Body of pancreas (tissue), 4 donors: ENCODE data around the gene SEMA3F.

Source experiments
- POLR2A ChIP-seq, 3 donors: fragments of 450-650 bp; IDR thresholded peaks; one replicate each; pipeline ENCODE4 v1.6.1; 2016; ENCODE audit warnings: antibody characterized with exemption in 3 of 3, mild to moderate bottlenecking in 2 of 3
- TF ChIP-seq, protein P1 (sequence below), 7 experiments: fragments of 450-650 bp in 4 of 7; fragments of 200-600 bp in 3 of 7; sonication (generic) in 3 of 7; IDR thresholded peaks; one replicate each; pipeline ENCODE4 v1.5.1; 2016 to 2019; ENCODE audit warnings: antibody characterized with exemption in 7 of 7

DNA sequence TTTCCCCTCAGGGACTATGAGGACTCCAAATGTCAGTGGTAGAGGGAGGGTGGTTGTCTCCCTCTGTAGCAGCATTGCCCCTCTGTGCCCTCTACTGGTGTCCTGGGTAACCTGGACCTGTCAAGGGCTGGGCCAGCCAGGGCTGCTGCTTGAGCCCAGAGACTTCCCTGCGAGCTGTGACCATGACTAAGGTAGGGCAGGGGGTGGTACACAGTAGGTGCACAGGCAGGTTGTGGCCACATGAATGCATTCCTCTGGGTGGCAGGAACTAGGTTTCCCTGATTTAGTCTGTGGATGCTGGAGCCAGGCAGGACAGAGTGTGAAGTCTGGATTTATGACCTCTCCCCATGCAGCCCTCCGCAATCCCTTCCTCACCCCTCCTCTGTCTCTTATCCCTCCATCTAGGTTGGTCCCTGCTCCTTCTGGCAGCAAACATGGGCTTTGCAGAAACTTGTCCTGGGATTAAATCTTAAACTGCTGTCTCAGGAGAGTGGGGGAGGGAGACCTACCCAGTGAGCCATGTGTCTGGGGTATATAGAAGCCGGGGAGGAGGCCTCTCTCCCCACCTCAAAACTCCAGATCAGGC, 8.7 kb upstream of the SEMA3F start:
- TF ChIP-seq, protein P1, sequence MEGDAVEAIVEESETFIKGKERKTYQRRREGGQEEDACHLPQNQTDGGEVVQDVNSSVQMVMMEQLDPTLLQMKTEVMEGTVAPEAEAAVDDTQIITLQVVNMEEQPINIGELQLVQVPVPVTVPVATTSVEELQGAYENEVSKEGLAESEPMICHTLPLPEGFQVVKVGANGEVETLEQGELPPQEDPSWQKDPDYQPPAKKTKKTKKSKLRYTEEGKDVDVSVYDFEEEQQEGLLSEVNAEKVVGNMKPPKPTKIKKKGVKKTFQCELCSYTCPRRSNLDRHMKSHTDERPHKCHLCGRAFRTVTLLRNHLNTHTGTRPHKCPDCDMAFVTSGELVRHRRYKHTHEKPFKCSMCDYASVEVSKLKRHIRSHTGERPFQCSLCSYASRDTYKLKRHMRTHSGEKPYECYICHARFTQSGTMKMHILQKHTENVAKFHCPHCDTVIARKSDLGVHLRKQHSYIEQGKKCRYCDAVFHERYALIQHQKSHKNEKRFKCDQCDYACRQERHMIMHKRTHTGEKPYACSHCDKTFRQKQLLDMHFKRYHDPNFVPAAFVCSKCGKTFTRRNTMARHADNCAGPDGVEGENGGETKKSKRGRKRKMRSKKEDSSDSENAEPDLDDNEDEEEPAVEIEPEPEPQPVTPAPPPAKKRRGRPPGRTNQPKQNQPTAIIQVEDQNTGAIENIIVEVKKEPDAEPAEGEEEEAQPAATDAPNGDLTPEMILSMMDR (IDR thresholded peaks at IDR 0.05), result no peak
- TF ChIP-seq POLR2A (IDR thresholded peaks at IDR 0.05), result no peak
